OCI-LY7 (cell line): Measurements from ENCODE around the gene HOOK2. TPM values are rescaled to one million over a fixed set of nuclear protein-coding genes. Genes with fewer than 3 reads are reported as not detected.

ENCODE experiments used
- BruUV-seq: library from RNA; stranded (reverse); fragments of 400-500 nt; replicated peaks from 2 replicates; lab custom pipeline; 2021; lab: Mats Ljungman, UMichigan
- CTCF ChIA-PET: fragments of 300-600 bp; sonication (Branson Sonifier 250); formaldehyde crosslinking; loops from one replicate; lab custom pipeline; 2022; ENCODE audit warnings: antibody characterized with exemption; ENCODE audit not compliant: unreplicated experiment; lab: Charles Lee
- POLR2A ChIA-PET: fragments of 300-600 bp; sonication (Branson Sonifier 250); formaldehyde crosslinking; loops from one replicate; lab custom pipeline; 2022; ENCODE audit warnings: antibody characterized with exemption; lab: Charles Lee
- DNase-seq: peaks from one replicate; pipeline ENCODE4 v3.0.0-alpha.2; 2015; ENCODE audit warnings: low spot score
- H2AFZ ChIP-seq: fragments of 200-600 bp; sonication (generic), shearing (Covaris generic); 2 replicates; pipeline ENCODE4 v1.6.1; 2014; ENCODE audit warnings: mild to moderate bottlenecking, antibody characterized with exemption, low read length, moderate library complexity
- H3K27ac ChIP-seq: fragments of 200-600 bp; sonication (generic); 2 replicates; pipeline ENCODE4 v1.5.1; 2014; ENCODE audit warnings: mixed run types, low read depth, mild to moderate bottlenecking, moderate library complexity, low read length, inconsistent platforms; ENCODE audit not compliant: poor library complexity, severe bottlenecking
- H3K36me3 ChIP-seq: fragments of 200-600 bp; sonication (generic); 2 replicates; pipeline ENCODE4 v1.6.1; 2014; ENCODE audit warnings: mild to moderate bottlenecking, antibody characterized with exemption, low read length, moderate library complexity, mixed read lengths; ENCODE audit not compliant: insufficient read depth
- H3K4me1 ChIP-seq: fragments of 200-600 bp; sonication (generic); 2 replicates; pipeline ENCODE4 v1.5.1; 2014; ENCODE audit warnings: mild to moderate bottlenecking, low read length; ENCODE audit not compliant: insufficient read depth, poor library complexity, severe bottlenecking
- H3K4me2 ChIP-seq: fragments of 200-600 bp; sonication (generic); 2 replicates; pipeline ENCODE4 v1.6.1; 2014; ENCODE audit warnings: mild to moderate bottlenecking, low read length
- H3K4me3 ChIP-seq: fragments of 200-600 bp; sonication (generic); 2 replicates; pipeline ENCODE4 v1.5.1; 2014; ENCODE audit warnings: mild to moderate bottlenecking, low read depth, low read length; ENCODE audit not compliant: poor library complexity, severe bottlenecking
- H3K79me2 ChIP-seq: fragments of 200-600 bp; sonication (generic); 2 replicates; pipeline ENCODE4 v1.6.1; 2016; ENCODE audit warnings: low read depth, mild to moderate bottlenecking, low read length, moderate library complexity, mixed read lengths; ENCODE audit not compliant: insufficient read depth
- H3K9me2 ChIP-seq: fragments of 200-600 bp; sonication (generic); 2 replicates; pipeline ENCODE4 v1.6.1; 2016; ENCODE audit warnings: mild to moderate bottlenecking, low read length, mixed read lengths; ENCODE audit not compliant: insufficient read depth
- H3K9me3 ChIP-seq: fragments of 200-600 bp; sonication (generic); 2 replicates; pipeline ENCODE4 v1.6.1; 2014; ENCODE audit warnings: mild to moderate bottlenecking, mixed run types, low read length, mixed read lengths
- H4K20me1 ChIP-seq: fragments of 200-600 bp; sonication (generic); 2 replicates; pipeline ENCODE4 v1.6.1; 2014; ENCODE audit warnings: mild to moderate bottlenecking, antibody characterized with exemption, low read length, moderate library complexity, mixed read lengths; ENCODE audit not compliant: insufficient read depth
- EZH2phosphoT487 ChIP-seq: fragments of 200-600 bp; sonication (generic); IDR thresholded peaks from 2 replicates; pipeline ENCODE4 v1.6.1; 2018; ENCODE audit warnings: low read depth, borderline replicate concordance, mild to moderate bottlenecking, mixed run types, antibody characterized with exemption, low read length, moderate library complexity, mixed read lengths
- intact Hi-C: fragments of 100-400 bp; cut with micrococcal nuclease; formaldehyde crosslinking; loops from one replicate; pipeline ENCODE4 v1.10.0; 2022; ENCODE audit not compliant: unreplicated experiment
- total RNA-seq, 2 experiments: library from RNA; depleted of rRNA in 1 of 2; stranded (reverse); fragments of >200 nt in 1 of 2; shearing (Covaris generic) in 1 of 2; gene quantifications; 2 replicates each; pipeline ENCODE4 v1.2.3, GENCODE V29; 2014 to 2022
- TF ChIP-seq, protein P1 (sequence below): fragments of 200-600 bp; sonication (generic); conservative IDR thresholded peaks from 2 replicates; pipeline ENCODE4 v1.5.1; 2014; ENCODE audit warnings: mild to moderate bottlenecking, antibody characterized with exemption, low read length, moderate library complexity, mixed read lengths

HOOK2 gene
- total RNA-seq, 2 experiments from 2014 or later = 9.1 to 28.8 TPM

DNA sequence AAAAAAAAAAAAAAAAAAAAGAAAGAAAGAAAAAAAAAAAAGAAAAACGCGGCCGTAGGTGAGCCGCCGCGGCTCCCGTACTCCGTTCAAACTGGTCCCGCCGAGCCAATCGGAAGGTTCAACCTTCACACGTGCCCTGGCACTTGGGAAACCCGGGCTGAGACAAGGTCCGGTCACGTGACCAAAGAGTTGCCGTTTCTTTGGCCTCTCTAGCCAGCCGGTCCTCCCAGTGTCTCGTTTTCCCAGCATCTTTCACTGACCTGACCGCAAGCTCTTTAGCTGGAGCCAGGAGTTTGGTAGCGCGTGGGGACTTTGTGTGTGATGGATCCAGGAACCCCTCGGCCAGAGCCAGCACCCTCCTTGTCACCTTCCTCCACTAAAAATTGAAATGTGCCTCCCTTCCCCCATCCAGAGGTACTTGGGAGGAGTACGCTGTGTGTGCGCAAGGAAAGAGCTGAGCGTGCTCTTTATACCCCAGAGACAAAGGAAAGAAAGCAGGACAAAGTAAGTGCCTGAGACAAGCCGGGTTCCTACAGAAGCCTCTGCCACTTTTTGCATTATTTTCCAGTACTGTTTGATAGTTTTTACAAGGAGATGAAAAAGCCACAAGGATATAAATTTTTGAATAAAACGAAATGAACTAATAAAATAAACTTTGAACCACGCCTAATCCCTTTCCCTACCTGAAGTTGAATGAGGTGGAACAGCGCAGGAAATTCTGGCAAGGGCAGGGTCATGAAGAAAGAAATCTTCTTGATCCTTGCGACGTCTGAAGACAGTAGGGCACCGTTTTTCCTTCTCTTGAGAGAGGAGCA is 52.6 kb downstream of the HOOK2 start:
- CTCF ChIA-PET = interaction anchor here (1.1 to 1.8 kb wide), 2 partner anchors 11 to 13 kb away, joined by 4 to 14 read pairs; partner anchors contain the start of gene TRIR
- TF ChIP-seq EZH2phosphoT487 = no peak
- TF ChIP-seq, protein P1, sequence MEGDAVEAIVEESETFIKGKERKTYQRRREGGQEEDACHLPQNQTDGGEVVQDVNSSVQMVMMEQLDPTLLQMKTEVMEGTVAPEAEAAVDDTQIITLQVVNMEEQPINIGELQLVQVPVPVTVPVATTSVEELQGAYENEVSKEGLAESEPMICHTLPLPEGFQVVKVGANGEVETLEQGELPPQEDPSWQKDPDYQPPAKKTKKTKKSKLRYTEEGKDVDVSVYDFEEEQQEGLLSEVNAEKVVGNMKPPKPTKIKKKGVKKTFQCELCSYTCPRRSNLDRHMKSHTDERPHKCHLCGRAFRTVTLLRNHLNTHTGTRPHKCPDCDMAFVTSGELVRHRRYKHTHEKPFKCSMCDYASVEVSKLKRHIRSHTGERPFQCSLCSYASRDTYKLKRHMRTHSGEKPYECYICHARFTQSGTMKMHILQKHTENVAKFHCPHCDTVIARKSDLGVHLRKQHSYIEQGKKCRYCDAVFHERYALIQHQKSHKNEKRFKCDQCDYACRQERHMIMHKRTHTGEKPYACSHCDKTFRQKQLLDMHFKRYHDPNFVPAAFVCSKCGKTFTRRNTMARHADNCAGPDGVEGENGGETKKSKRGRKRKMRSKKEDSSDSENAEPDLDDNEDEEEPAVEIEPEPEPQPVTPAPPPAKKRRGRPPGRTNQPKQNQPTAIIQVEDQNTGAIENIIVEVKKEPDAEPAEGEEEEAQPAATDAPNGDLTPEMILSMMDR = no peak
- peaks cover 60% of the 10 kb centered on the region for H3K79me2 ChIP-seq
- H3K4me2 ChIP-seq = peak overlapping the region; percentile 97
- peak overlapping the region; percentile 31; the same call in 1 of the 2 replicates for H2AFZ ChIP-seq
- peak overlapping the region; percentile 74 for H3K27ac ChIP-seq
- intact Hi-C loops = loop anchor here (1.0 to 5.0 kb wide), 2 partner anchors 41 to 70 kb away; partner anchors contain the start of genes DHPS and JUNB
- POLR2A ChIA-PET = interaction anchor here (0.6 to 3.6 kb wide), 7 partner anchors 10 to 157 kb away, joined by 3 to 32 read pairs (median 4); partner anchors contain the start of genes GET3, MAN2B1, TRIR and WDR83
- peak; percentile 100 for DNase-seq
- no peaks in the 10 kb centered on the region for H3K9me3 ChIP-seq
- H3K9me2 ChIP-seq = no peaks in the 10 kb centered on the region
- H4K20me1 ChIP-seq = peaks cover 13% of the 10 kb centered on the region; the same call in 1 of the 2 replicates
- H3K4me3 ChIP-seq = peak overlapping the region; percentile 82
- H3K4me1 ChIP-seq = peaks cover 26% of the 10 kb centered on the region
- TSS peak; percentile 99 for BruUV-seq
- peaks cover 55% of the 10 kb centered on the region for H3K36me3 ChIP-seq

DNA sequence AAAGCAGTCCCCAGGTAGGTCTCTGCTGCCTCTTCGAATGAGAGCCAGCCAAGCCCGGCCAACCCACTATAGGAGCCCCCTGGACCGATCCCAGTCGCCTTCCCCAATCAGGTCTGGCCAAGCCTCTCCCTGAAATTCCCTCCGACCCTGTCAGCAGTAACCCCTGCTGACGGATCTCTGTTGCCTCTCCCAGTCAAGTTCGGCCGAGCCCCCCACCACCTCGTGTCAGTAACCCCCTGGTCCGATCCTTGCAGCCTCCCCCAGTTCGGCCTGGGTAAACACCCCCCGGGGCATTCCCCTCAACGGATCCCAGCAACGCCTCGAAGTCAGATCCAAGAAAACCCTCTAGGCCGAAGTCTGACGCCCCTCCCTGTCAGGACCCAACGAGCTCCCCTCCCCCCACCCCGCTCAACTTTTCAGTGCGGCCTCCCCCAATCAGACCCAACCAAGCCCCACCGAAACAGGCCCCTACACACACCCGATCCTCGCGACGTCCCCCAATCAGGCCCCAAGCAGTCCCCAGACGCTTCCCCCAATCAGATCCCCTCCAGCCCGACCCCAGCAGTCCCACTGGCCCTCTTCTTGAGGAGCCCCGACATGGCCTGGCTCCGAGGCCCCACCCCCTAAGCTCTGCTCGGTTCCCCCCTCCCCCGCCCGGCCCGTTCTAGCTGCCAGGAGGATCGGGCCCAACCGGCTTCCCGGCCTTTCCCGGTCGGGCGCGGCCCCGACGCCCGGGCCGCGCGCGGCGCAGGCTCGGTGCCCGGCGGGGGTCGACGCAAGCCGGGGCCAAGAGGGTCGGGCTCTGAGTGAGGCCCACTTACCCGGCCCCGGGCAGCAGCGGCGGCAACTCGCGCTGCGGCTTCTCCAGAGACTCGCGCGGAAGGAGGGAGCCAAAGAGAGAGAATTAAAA is 53.4 kb downstream of the HOOK2 start:
- no peak overlapping the region for H2AFZ ChIP-seq
- H3K36me3 ChIP-seq = peaks cover 58% of the 10 kb centered on the region
- H3K4me1 ChIP-seq = peaks cover 18% of the 10 kb centered on the region
- peak overlapping the region; percentile 97 for H3K4me2 ChIP-seq
- DNase-seq = peak; percentile 64
- TF ChIP-seq, protein P1 = no peak
- no peak for TF ChIP-seq EZH2phosphoT487
- H3K9me3 ChIP-seq = no peaks in the 10 kb centered on the region
- ChIA-PET POLR2A (interaction anchor here (0.7 to 3.6 kb wide), 4 partner anchors 11 to 61 kb away, joined by 3 to 32 read pairs (median 7); partner anchors contain the start of genes GET3 and TRIR), CTCF (interaction anchor here (1.1 kb wide), 1 partner anchor 14 kb away, joined by 4 read pairs; no protein-coding TSS in a partner anchor)
- peaks cover 68% of the 10 kb centered on the region for H3K79me2 ChIP-seq
- H3K27ac ChIP-seq = peak overlapping the region; percentile 74
- H3K4me3 ChIP-seq = peak overlapping the region; percentile 82
- peaks cover 13% of the 10 kb centered on the region; the same call in 1 of the 2 replicates for H4K20me1 ChIP-seq
- intact Hi-C loops = loop anchor here (1.0 to 5.0 kb wide), 2 partner anchors 41 to 70 kb away; partner anchors contain the start of genes DHPS and JUNB
- no peaks in the 10 kb centered on the region for H3K9me2 ChIP-seq
- BruUV-seq = no TSS peak
